PC-9 (cell line): Measurements from ENCODE around the gene UNC5C. TPM values are rescaled to one million over a fixed set of nuclear protein-coding genes. Genes with fewer than 3 reads are reported as not detected.

Experiments used
- BruUV-seq: library from RNA; stranded (reverse); fragments of 400-500 nt; replicated peaks from 2 replicates; lab custom pipeline; 2021; lab: Mats Ljungman, UMichigan
- CTCF ChIA-PET: fragments of 300-600 bp; sonication (Branson Sonifier 250); formaldehyde crosslinking; loops from one replicate; lab custom pipeline; 2022; ENCODE audit warnings: antibody characterized with exemption; lab: Charles Lee
- POLR2A ChIA-PET: fragments of 300-600 bp; sonication (Branson Sonifier 250); formaldehyde crosslinking; loops from one replicate; lab custom pipeline; 2022; ENCODE audit warnings: antibody characterized with exemption; ENCODE audit not compliant: unreplicated experiment; lab: Charles Lee
- DNase-seq, 2 experiments: peaks; one replicate each; pipeline versions ENCODE4 v3.0.0 to v3.0.0-alpha.2; 2015 to 2022; ENCODE audit warnings: mixed read lengths in 1 of 2
- H2AFZ ChIP-seq: fragments of 200-600 bp; sonication (generic); 2 replicates; pipeline ENCODE4 v1.8.1; 2017; ENCODE audit warnings: antibody characterized with exemption
- H3F3A ChIP-seq: fragments of 200-600 bp; sonication (generic); 2 replicates; pipeline ENCODE4 v1.8.1; 2017; ENCODE audit warnings: antibody characterized with exemption, mild to moderate bottlenecking, low read depth; ENCODE audit not compliant: insufficient read depth
- H3K27ac ChIP-seq: fragments of 200-600 bp; sonication (generic); 2 replicates; pipeline ENCODE4 v1.6.1; 2016; ENCODE audit warnings: mixed run types
- H3K27me3 ChIP-seq: fragments of 200-600 bp; sonication (generic); 2 replicates; pipeline ENCODE4 v1.6.1; 2016; ENCODE audit warnings: low read depth, mixed run types; ENCODE audit not compliant: insufficient read depth
- H3K36me3 ChIP-seq: fragments of 200-600 bp; sonication (generic); 2 replicates; pipeline ENCODE4 v1.6.1; 2016; ENCODE audit warnings: low read depth, mixed run types
- H3K4me1 ChIP-seq: fragments of 200-600 bp; sonication (generic); replicated peaks from 2 replicates; pipeline ENCODE4 v1.6.1; 2016; ENCODE audit warnings: mixed run types; ENCODE audit not compliant: insufficient read depth
- H3K4me2 ChIP-seq: fragments of 200-600 bp; sonication (generic); 2 replicates; pipeline ENCODE4 v1.6.1; 2017; ENCODE audit warnings: mixed run types
- H3K4me3 ChIP-seq: fragments of 200-600 bp; sonication (generic); 2 replicates; pipeline ENCODE4 v1.6.1; 2016; ENCODE audit warnings: mixed run types
- H3K79me2 ChIP-seq: fragments of 200-600 bp; sonication (generic); 2 replicates; pipeline ENCODE4 v1.6.1; 2017; ENCODE audit warnings: low read depth, mixed run types
- H3K9me2 ChIP-seq: fragments of 200-600 bp; sonication (generic); 2 replicates; pipeline ENCODE4 v1.8.1; 2017; ENCODE audit warnings: mild to moderate bottlenecking; ENCODE audit not compliant: insufficient read depth
- H3K9me3 ChIP-seq: fragments of 200-600 bp; sonication (generic); 2 replicates; pipeline ENCODE4 v1.8.1; 2016; ENCODE audit warnings: low read depth; ENCODE audit not compliant: insufficient read depth
- H4K20me1 ChIP-seq: fragments of 200-600 bp; sonication (generic); 2 replicates; pipeline ENCODE4 v1.8.1; 2017; ENCODE audit not compliant: insufficient read depth
- EZH2 ChIP-seq: fragments of 200-600 bp; sonication (generic); IDR thresholded peaks from 2 replicates; pipeline ENCODE4 v1.8.0; 2017; ENCODE audit warnings: antibody characterized with exemption, low read depth
- intact Hi-C: fragments of 100-400 bp; cut with micrococcal nuclease; formaldehyde crosslinking; loops from one replicate; pipeline ENCODE4 v1.10.0; 2022; ENCODE audit not compliant: unreplicated experiment
- total RNA-seq: library from RNA; stranded (reverse); gene quantifications from 2 replicates; pipeline ENCODE4 v1.2.3, GENCODE V29; 2021
- TF ChIP-seq, protein P1 (sequence below): fragments of 200-600 bp; sonication (generic); conservative IDR thresholded peaks from 2 replicates; pipeline ENCODE4 v1.6.1; 2017; ENCODE audit warnings: mixed run types, antibody characterized with exemption, mild to moderate bottlenecking, moderate library complexity

Gene UNC5C
- total RNA-seq, 1 experiment from 2014 or later, result not detected

DNA sequence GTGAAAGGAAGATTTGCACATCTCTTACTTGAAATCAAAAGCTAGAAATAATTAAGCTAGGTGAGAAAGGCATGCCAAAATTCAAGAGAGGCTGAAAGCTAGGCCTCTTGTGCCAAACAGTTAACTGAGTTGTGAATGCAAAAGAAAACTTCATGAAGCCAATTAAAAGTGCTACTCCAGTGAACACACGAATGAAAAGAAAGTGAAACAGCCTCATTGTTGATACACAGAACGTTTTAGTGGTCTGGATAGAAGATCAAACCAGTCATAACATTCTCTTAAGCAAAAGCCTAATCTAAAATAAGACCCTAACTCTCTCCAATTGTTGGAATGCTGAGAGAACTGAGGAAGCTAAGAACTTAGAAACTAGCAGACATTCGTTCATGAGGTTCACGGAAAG, 122.3 kb downstream of the UNC5C start:
- TF ChIP-seq EZH2, result no peak
- TF ChIP-seq, protein P1, sequence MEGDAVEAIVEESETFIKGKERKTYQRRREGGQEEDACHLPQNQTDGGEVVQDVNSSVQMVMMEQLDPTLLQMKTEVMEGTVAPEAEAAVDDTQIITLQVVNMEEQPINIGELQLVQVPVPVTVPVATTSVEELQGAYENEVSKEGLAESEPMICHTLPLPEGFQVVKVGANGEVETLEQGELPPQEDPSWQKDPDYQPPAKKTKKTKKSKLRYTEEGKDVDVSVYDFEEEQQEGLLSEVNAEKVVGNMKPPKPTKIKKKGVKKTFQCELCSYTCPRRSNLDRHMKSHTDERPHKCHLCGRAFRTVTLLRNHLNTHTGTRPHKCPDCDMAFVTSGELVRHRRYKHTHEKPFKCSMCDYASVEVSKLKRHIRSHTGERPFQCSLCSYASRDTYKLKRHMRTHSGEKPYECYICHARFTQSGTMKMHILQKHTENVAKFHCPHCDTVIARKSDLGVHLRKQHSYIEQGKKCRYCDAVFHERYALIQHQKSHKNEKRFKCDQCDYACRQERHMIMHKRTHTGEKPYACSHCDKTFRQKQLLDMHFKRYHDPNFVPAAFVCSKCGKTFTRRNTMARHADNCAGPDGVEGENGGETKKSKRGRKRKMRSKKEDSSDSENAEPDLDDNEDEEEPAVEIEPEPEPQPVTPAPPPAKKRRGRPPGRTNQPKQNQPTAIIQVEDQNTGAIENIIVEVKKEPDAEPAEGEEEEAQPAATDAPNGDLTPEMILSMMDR, result no peak
- ChIA-PET CTCF (no interaction called here), POLR2A (no interaction called here)
- no peaks in the 10 kb centered on the region for H4K20me1 ChIP-seq
- no peaks in the 10 kb centered on the region for H3K9me2 ChIP-seq
- no peaks in the 10 kb centered on the region for H3K27me3 ChIP-seq
- H2AFZ ChIP-seq, result no peak overlapping the region
- no peaks in the 10 kb centered on the region for H3K9me3 ChIP-seq
- H3K4me2 ChIP-seq, result no peak overlapping the region
- no peaks in the 10 kb centered on the region for H3K4me1 ChIP-seq
- H3F3A ChIP-seq, result no peaks in the 10 kb centered on the region
- intact Hi-C loops, result no loop called here
- DNase-seq, result no peak
- H3K4me3 ChIP-seq, result no peak overlapping the region
- BruUV-seq, result no TSS peak
- no peak overlapping the region for H3K27ac ChIP-seq
- H3K79me2 ChIP-seq, result no peaks in the 10 kb centered on the region
- H3K36me3 ChIP-seq, result no peaks in the 10 kb centered on the region

DNA sequence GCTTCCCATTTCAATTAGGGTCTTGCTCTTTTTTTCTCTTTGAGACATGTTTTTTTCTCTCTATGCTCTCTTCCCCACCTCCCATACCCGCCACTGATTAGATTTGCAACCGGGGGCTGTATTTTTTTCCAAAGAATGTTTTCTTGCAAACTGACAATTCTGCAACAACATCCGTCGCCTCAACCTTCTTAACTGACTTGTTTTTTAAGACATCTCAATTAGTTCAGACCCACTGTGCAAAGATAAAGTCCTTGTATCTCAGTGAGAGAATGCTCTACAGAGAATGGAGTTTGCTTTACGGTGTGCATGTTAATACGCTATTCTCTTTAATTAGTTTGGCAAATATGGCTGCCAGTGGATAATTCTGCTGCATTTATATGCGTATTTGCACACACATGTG, 126.3 kb downstream of the UNC5C start:
- H3K9me2 ChIP-seq, result no peaks in the 10 kb centered on the region
- CTCF ChIA-PET, result no interaction called here
- BruUV-seq, result no TSS peak
- TF ChIP-seq, protein P1, result no peak
- no peak for TF ChIP-seq EZH2
- no peaks in the 10 kb centered on the region for H3K9me3 ChIP-seq
- H3K36me3 ChIP-seq, result no peaks in the 10 kb centered on the region
- H2AFZ ChIP-seq, result no peak overlapping the region
- DNase-seq, result no peak
- POLR2A ChIA-PET, result no interaction called here
- no peaks in the 10 kb centered on the region for H3K79me2 ChIP-seq
- no peaks in the 10 kb centered on the region for H3K4me1 ChIP-seq
- no peaks in the 10 kb centered on the region for H4K20me1 ChIP-seq
- no peak overlapping the region for H3K27ac ChIP-seq
- no peak overlapping the region for H3K4me2 ChIP-seq
- no peak overlapping the region for H3K4me3 ChIP-seq
- no peaks in the 10 kb centered on the region for H3F3A ChIP-seq
- no peaks in the 10 kb centered on the region for H3K27me3 ChIP-seq
- intact Hi-C loops, result no loop called here

DNA sequence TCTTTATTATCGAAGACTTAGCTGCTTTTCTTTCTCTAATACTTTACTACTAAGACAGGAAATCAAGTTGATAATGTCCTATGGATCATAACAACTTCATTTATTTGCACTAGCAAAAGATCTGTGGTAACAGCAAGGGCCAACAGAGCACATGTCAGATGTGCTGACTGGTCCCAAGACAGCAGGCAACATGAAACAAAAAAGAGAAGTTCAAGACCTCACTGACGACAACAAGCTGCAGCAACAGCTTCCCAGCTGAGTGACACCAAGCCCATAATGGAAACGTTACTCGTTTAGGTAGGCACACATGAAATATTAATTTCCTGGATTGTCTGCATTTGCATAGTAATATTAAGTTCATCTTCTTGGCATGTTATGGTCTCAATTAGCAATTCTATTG, 126.9 kb downstream of the UNC5C start:
- Histone ChIP-seq H3K9me2 (no peaks in the 10 kb centered on the region), H2AFZ (no peak overlapping the region), H3K27ac (no peak overlapping the region), H3F3A (no peaks in the 10 kb centered on the region), H3K4me1 (no peaks in the 10 kb centered on the region), H3K79me2 (no peaks in the 10 kb centered on the region), H3K4me2 (no peak overlapping the region), H3K4me3 (no peak overlapping the region), H4K20me1 (no peaks in the 10 kb centered on the region), H3K36me3 (no peaks in the 10 kb centered on the region), H3K9me3 (no peaks in the 10 kb centered on the region), H3K27me3 (no peaks in the 10 kb centered on the region)
- BruUV-seq, result no TSS peak
- DNase-seq, result no peak
- TF ChIP-seq EZH2, result no peak
- TF ChIP-seq, protein P1, result no peak
- ChIA-PET CTCF (no interaction called here), POLR2A (no interaction called here)
- intact Hi-C loops, result no loop called here
